ENCODE measurements around the gene SGPP2. TPM values are rescaled to one million over a fixed set of nuclear protein-coding genes. Genes with fewer than 3 reads are reported as not detected.

SGPP2 gene
- total RNA-seq, 1 donor from 2014 or later: 0.20 TPM

- no peaks in the 10 kb centered on the region for H3K36me3 ChIP-seq (ENCODE audit: insufficient read depth, low read length)
- peaks cover 2% of the 10 kb centered on the region for H3K27me3 ChIP-seq (ENCODE audit: insufficient read depth, low read length)
- Mint-ChIP-seq H3K4me1 (ENCODE audit: low read depth, unreplicated experiment) (no peaks in the 10 kb centered on the region), H3K27me3 (ENCODE audit: low read depth, unreplicated experiment) (peaks cover 6% of the 10 kb centered on the region), H3K27ac (ENCODE audit: unreplicated experiment) (no peak overlapping the region), H3K4me3 (ENCODE audit: unreplicated experiment) (no peak overlapping the region), H3K9me3 (ENCODE audit: unreplicated experiment) (peaks cover 2% of the 10 kb centered on the region), H3K36me3 (ENCODE audit: low read depth, unreplicated experiment) (no peaks in the 10 kb centered on the region)
- TF ChIP-seq EZH2 (IDR thresholded peaks at IDR 0.05; ENCODE audit: insufficient read depth, low read length): no peak
- no peak for TF ChIP-seq CTCF (IDR thresholded peaks at IDR 0.05; ENCODE audit: insufficient read depth, low read depth, low read length)
- H4K20me1 ChIP-seq (ENCODE audit: insufficient read depth, low read length): no peaks in the 10 kb centered on the region
- no peak for DNase-seq (ENCODE audit: low read depth)
- no peak overlapping the region for H3K9ac ChIP-seq (ENCODE audit: low read length)
- H3K9me3 ChIP-seq (ENCODE audit: insufficient read depth, low read depth, low read length): no peaks in the 10 kb centered on the region
- no peaks in the 10 kb centered on the region for H3K79me2 ChIP-seq (ENCODE audit: insufficient read depth, low read length)
- H2AFZ ChIP-seq (ENCODE audit: low read depth, low read length): no peak overlapping the region
- H3K27ac ChIP-seq (ENCODE audit: low read depth, low read length): no peak overlapping the region
- no peak overlapping the region for H3K4me2 ChIP-seq (ENCODE audit: low read length)
- no peak overlapping the region for H3K4me3 ChIP-seq (ENCODE audit: insufficient read depth, low read depth, low read length)
- H3K4me1 ChIP-seq (ENCODE audit: insufficient read depth, low read length): no peaks in the 10 kb centered on the region
- FAIRE-seq: no peak
Observed at GRCh38 chr2:222465746-222466145, 41.4 kb downstream of the SGPP2 start.

GRCh38 chr2:222468346-222468745, 44.0 kb downstream of the SGPP2 start:
- Histone ChIP-seq H3K9me3 (ENCODE audit: insufficient read depth, low read depth, low read length) (no peaks in the 10 kb centered on the region), H3K36me3 (ENCODE audit: insufficient read depth, low read length) (no peaks in the 10 kb centered on the region), H3K9ac (ENCODE audit: low read length) (no peak overlapping the region), H3K4me2 (ENCODE audit: low read length) (no peak overlapping the region), H3K4me1 (ENCODE audit: insufficient read depth, low read length) (no peaks in the 10 kb centered on the region), H3K4me3 (ENCODE audit: insufficient read depth, low read depth, low read length) (no peak overlapping the region), H2AFZ (ENCODE audit: low read depth, low read length) (no peak overlapping the region), H3K27me3 (ENCODE audit: insufficient read depth, low read length) (peaks cover 2% of the 10 kb centered on the region), H4K20me1 (ENCODE audit: insufficient read depth, low read length) (no peaks in the 10 kb centered on the region), H3K79me2 (ENCODE audit: insufficient read depth, low read length) (no peaks in the 10 kb centered on the region), H3K27ac (ENCODE audit: low read depth, low read length) (no peak overlapping the region)
- Mint-ChIP-seq H3K36me3 (ENCODE audit: low read depth, unreplicated experiment) (no peaks in the 10 kb centered on the region), H3K27ac (ENCODE audit: unreplicated experiment) (no peak overlapping the region), H3K9me3 (ENCODE audit: unreplicated experiment) (no peaks in the 10 kb centered on the region), H3K4me1 (ENCODE audit: low read depth, unreplicated experiment) (no peaks in the 10 kb centered on the region), H3K27me3 (ENCODE audit: low read depth, unreplicated experiment) (peaks cover 12% of the 10 kb centered on the region), H3K4me3 (ENCODE audit: unreplicated experiment) (no peak overlapping the region)
- no peak for TF ChIP-seq CTCF (IDR thresholded peaks at IDR 0.05; ENCODE audit: insufficient read depth, low read depth, low read length)
- TF ChIP-seq EZH2 (IDR thresholded peaks at IDR 0.05; ENCODE audit: insufficient read depth, low read length): no peak
- FAIRE-seq: no peak
- DNase-seq (ENCODE audit: low read depth): no peak

GRCh38 chr2:222470802-222471468, 46.6 kb downstream of the SGPP2 start:
- H3K9me3 Mint-ChIP-seq (ENCODE audit: unreplicated experiment): no peaks in the 10 kb centered on the region
- Histone ChIP-seq H3K4me2 (ENCODE audit: low read length) (no peak overlapping the region), H3K79me2 (ENCODE audit: insufficient read depth, low read length) (no peaks in the 10 kb centered on the region), H3K4me3 (ENCODE audit: insufficient read depth, low read depth, low read length) (no peak overlapping the region), H3K36me3 (ENCODE audit: insufficient read depth, low read length) (no peaks in the 10 kb centered on the region), H2AFZ (ENCODE audit: low read depth, low read length) (no peak overlapping the region), H3K9ac (ENCODE audit: low read length) (no peak overlapping the region), H3K27ac (ENCODE audit: low read depth, low read length) (no peak overlapping the region), H3K4me1 (ENCODE audit: insufficient read depth, low read length) (no peaks in the 10 kb centered on the region), H4K20me1 (ENCODE audit: insufficient read depth, low read length) (no peaks in the 10 kb centered on the region), H3K27me3 (ENCODE audit: insufficient read depth, low read length) (no peaks in the 10 kb centered on the region), H3K9me3 (ENCODE audit: insufficient read depth, low read depth, low read length) (no peaks in the 10 kb centered on the region)
- DNase-seq (ENCODE audit: low read depth) (no peak), FAIRE-seq (no peak)
- no peaks in the 10 kb centered on the region for H3K36me3 Mint-ChIP-seq (ENCODE audit: low read depth, unreplicated experiment)
- no peak for TF ChIP-seq EZH2 (IDR thresholded peaks at IDR 0.05; ENCODE audit: insufficient read depth, low read length)
- no peaks in the 10 kb centered on the region for H3K4me1 Mint-ChIP-seq (ENCODE audit: low read depth, unreplicated experiment)
- H3K27me3 Mint-ChIP-seq (ENCODE audit: low read depth, unreplicated experiment): peaks cover 10% of the 10 kb centered on the region
- H3K4me3 Mint-ChIP-seq (ENCODE audit: unreplicated experiment): no peak overlapping the region
- no peak overlapping the region for H3K27ac Mint-ChIP-seq (ENCODE audit: unreplicated experiment)

Measured in astrocyte (in vitro differentiated cells and primary cell).